Effector CD8-positive, alpha-beta T cell (primary cell): ENCODE data around the gene PRR36.
"Not testable (repeated sequence)": the region's sequence is repeated elsewhere in the genome, so short reads cannot be mapped to it uniquely, and the experiment has no call there.

Experiments
- DNase-seq: peaks from one replicate; lab custom pipeline; 2025; lab: John Stamatoyannopoulos, UW

PRR36 gene

DNA sequence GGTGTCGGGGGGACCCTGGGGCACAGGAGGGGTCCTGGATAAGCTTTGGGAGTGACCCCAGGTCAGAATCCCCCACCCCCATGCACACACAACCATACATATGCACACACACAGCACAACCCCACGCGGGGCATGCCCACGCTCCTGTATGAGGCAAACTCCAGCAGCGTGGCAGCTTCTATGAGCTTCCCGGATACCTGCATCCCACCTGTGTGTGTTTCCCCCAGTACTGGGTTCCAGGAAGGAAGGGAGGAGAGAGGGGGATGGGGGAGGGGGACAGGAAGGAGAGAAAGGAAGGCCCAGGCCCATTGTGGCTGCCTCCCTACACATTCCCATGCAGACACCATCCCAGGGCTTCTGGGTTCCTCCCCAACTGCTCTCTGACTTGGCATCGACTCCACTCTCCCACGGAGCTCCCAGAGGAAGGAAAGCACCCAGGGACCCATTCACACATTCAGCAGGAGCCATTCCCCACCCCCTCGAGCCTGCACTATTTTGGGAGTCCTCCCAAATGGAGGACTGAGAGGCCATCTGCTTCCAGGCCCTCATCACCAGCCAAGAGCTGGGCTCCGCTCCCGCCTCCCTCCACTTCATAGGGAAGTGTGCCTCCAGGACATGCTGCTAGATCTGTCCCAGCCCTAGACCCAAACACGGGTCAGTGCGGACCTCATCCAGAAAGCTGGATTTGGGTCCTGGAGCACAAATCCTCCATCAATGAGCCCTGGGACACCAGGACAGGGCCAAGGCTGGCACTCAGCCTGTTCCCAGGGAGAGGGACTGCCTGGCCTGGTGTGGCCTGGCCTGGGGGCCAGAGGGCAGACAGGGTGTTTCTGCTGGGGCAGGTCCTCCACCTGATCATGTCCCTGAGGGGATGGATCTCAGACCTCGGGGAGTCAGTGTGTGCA, 13.2 kb downstream of the PRR36 start:
- DNase-seq: no peak

DNA sequence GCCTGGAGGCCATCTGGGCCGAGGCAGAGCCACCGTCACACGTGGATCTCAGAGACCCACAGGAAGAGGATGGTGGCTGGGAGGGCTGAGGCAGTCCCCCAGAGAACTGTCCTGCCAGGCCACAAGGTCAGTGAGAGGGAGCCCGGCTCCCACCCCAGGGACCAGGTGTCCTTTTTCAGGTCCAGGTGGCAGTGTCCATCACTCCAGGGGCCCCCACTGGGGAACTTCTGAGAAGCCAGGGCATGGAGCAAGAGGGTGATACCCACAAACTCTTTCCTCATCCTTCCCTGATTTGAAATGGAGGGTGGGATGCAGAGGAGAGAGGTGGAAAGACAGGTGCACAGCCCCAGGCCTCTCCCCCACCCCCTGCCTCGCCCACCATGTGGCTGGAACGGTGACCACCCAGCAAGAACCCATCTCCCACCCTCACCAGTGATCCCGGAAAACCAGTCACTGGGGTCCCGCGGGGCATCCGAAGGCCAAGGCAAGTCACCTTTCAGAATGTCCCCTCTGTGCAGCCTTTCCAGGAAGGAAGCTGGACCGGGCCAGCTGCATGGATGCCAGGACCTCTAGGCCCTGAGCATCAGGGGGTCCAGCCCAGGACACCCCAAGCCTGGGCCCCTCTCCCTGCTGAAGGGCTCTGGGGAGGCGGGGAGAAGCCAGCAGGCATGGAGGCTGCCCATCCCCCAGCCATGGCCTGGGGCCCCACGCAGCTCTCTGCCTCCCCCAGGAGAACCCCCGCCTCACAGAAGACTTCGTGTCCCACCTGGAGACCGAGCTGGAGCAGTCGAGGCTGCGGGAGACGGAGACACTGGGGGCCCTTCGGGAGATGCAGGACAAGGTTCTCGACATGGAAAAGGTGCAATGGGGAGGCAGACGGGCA, 14.1 kb downstream of the PRR36 start:
- no peak for DNase-seq

DNA sequence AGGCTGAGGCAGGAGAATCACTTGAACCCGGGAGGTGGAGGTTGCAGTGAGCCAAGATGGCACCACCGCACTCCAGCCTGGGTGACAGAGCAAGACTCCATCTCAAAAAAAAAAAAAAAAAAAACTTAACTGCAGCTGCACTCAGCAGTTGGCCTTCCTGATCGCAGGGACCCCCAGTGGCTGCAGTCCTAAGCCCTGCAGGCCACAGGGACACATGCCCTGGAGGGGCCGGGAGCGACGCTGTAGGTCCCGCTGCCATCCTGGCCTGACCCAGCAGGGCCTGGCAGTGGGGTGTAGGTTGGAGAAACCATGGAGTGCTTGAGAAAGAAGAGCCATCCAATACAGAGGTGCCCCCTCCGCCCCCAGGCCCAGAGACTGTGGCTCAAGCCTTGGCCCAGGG, 15.1 kb downstream of the PRR36 start:
- DNase-seq: not testable (repeated sequence)

DNA sequence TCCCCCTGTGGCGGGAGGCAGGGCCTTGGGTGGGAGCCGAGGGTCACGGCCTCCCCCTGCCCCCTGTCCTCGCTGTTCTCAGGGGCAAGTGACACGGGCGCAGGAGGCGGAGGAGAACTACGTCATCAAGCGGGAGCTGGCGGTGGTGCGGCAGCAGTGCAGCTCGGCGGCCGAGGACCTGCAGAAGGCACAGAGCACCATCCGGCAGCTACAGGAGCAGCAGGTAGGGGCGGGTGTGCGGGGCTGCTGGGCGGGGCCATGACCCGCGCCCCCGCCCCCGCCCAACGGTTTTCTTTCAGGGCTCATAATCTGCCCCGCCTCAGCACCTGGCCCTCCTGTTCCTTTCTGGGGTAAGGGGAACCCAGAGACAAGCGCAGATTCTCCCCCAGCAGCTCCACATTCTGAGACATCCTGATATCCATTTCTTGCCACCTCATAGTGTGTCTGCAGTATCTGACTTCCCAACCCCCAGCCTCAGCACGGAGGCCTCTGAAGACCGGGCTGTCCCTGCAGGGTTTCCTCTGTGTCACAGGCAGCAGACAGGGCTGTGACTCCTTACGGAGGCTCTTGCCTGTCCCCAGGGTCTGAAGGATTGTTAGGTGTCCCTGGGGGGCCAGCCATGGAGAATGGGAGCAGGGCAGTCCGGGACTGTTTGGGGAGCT, 15.9 kb downstream of the PRR36 start:
- DNase-seq: no peak

DNA sequence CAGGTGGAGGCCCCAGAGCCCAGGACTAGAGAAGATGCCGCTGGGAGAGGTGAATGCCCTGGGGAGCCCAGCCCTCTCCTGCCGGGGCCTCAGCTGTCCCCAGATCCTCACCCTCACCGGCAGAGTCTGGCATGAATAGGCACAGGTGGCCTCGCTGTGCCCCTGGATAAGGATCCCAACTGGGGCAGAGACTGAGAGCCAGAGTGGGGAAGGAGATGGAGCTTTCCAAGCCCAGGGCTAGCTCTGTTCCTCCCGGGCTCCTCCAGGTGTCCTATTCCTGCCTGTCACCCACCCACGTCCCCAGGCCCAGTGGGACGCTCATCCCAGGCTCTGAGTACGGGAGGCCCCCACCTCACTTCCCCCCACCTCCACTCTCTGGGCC, 16.5 kb downstream of the PRR36 start:
- no peak for DNase-seq

DNA sequence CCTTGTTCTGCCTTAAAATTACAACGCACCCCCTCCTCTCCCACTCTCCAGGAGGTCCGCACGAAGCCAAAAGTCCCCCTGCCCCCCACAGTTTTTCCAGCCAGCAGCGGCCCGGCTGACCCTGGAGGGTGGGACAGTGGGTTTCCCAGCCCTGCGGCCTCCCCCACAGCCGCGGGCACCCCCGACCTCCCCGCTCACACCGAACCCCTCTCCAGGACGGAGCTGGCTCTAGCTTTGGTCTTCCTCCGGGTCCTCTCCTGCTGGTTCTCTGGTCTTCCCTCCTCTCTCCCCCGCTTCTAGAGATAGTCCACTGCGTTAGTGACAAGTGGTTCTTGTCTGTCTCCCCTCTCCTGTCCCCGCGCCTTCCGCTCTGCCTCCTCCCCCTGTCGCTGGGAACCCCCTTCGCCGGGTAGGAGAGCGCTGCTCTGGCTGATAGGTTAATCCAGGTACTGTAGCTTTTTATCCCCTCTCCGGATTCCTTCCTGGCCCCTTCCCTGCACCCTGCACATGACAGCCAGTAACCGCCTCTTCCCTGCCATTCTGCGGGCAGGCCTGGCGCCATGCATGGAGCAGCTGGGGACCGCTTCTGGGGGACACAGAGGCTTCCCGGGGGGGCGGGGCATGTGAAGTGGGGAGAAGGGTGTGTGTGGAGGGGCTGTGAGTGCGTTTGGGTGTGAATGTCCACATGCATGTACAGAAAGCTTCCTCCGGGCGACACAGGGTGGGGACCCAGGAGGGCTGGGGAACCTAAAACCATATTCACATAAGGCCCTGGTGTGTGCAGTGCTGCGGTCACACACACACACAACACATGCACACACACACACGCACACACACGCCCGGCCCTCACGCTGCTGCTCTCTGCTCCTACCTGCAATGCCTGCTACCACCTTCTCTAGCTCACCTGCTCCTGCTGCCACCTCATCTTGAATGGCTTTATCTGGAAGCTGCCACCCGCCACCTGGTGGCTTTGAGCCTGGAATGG, 17.2 kb downstream of the PRR36 start:
- no peak for DNase-seq

DNA sequence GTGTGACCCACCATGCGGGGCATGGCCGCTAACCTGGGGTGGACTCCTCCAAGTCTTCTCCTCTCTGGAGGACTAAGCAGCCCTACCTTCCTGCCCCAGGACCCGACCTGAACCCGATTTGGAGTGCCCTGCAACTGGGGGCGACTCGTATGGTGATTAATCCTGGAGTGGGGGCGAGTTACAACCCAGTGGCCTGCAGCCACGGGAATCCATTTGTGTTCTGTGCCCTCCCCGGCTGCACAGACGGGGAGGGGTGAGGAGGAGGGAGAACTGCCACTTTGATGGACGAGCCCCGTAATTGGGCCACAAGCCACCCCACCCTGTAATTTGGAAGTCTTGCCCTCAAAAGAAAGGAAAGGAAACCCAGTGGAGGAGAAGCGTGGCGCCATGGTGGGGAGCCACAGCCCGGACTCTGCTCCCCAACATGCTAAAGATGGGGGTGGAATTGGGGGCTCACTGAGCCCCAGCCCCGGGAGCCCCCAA, 18.0 kb downstream of the PRR36 start:
- DNase-seq: no peak

DNA sequence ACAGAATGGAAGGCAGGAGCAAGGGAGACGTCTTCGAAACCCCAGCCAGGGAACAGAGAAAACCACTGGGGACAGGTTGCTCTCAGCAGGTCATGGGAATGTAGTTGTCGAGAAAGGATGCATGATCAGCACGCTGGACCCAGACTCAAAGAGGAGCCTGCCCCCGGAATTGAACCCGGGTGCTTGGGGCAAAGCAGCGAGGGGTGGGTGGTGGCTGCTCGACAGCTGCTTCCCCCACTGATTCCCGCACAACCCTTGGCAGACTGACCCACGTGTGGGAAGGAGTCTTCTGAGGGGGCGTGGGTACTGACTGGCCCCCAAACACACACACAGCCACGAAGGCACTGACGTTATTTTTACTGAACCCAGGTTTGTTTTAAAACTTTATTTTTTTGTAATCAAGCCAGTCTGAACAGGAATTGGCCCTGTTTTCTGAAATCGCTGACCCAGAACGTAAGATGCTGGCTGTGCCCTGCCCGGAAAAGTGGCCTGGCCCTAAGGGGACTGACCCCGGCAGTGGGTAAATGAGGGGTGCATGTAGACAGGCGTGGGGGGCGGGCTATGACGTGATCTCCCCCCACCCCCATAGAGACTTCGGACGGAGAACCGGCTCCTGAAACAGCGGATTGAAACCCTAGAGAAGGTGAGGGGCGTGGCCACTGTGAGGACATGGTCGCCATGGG, 18.6 kb downstream of the PRR36 start:
- no peak for DNase-seq

DNA sequence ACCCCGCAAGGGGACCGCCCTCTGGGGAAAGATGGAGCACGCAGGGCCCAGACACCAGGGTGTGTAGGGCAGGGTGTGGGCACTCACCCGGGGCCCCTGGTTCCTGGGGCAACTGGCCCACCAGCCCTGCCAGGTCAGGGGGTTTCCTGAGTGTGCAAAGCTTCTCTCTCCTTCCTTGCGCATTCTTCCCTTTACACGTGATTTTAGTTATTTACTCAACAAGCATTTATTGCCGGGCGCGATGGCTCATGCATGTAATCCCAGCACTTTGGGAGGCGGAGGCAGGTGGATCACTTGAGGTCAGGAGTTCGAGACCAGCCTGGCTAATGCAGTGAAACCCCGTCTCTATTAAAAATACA, 20.4 kb downstream of the PRR36 start:
- no peak for DNase-seq

DNA sequence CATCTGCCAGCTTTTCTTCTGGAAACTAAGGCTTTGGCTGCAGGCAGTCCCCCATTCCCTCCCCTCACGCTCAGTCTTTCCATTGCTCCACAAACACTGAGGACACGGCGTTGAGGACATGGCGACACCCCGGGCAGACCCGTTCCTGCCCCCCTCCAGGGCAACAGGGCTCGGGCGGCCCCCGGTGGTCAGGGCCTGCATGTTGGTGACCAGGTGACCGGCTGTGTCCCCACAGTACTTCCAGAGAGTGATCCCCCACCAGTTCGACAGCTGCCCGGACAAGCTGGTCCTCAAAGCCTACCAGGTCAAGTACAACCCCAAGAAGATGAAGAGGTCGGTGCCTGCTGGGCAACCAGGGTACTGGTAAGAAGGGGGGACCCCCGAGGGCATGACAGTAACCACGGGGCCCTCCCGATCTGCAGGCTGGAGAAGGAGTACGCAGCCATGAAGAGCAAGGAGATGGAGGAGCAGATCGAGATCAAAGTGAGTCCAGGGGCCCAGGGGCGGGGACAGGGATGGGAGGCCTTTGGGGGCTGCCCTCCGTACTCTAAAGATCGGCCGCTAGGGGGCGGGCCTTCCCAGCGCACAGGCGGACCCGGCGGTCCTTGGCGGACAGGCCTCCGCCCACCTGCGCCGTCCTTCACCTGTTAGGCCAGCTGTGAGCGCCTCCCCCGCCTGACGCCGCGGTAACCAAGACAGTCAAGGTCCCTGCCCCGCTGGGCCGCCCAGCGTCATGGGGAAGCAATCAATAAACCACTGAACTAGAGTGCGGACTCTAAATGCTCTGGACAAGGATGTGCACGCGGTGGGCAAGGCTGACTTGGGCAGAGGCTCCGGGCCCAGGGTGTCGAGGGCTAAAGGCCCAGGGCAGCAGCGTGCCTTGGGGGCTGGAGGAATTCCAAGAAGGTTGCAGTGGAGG, 21.1 kb downstream of the PRR36 start:
- DNase-seq: peak; percentile 61

DNA sequence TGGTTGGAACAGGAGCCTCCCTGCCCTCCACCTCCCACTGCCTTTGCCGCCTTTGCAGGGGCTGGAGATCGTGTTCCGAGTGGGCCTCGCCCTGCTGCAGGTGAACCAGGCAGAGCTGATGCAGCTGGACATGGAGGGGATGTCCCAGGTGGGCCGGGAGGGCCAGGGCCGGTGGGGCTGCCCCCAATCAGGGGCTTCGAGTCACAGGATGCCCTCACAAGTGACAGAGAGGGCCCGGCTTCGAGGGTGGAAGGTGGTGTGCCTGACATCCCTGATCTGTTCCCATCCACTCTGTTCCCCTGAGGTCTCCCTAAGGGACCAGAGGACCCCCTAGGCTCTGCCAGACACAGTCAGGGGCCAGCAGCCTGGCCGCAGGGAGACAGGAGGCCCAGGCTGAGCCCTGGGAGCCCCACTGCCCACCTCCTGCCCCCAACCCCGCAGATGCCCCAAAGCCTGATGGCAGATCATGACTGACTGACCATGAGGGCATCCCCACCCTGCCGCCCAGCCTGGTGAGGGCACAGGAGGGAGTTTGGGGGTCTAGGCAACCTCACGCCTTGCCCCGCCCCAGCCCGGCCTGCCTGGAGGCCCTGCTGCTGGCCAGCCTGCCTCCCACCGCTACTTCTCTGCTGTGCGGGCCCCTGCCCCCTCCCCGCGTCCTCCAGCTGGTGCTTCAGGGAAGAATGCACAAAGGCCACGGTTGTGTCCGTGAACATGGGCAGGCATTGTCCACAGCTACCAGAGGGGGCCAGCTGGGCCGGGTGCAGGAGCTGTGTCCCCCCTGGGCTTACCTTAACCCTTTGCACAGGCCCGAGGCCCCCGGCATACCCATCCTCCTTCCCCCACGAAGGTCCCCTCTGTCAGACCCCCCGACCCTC, 22.3 kb downstream of the PRR36 start:
- DNase-seq: no peak

DNA sequence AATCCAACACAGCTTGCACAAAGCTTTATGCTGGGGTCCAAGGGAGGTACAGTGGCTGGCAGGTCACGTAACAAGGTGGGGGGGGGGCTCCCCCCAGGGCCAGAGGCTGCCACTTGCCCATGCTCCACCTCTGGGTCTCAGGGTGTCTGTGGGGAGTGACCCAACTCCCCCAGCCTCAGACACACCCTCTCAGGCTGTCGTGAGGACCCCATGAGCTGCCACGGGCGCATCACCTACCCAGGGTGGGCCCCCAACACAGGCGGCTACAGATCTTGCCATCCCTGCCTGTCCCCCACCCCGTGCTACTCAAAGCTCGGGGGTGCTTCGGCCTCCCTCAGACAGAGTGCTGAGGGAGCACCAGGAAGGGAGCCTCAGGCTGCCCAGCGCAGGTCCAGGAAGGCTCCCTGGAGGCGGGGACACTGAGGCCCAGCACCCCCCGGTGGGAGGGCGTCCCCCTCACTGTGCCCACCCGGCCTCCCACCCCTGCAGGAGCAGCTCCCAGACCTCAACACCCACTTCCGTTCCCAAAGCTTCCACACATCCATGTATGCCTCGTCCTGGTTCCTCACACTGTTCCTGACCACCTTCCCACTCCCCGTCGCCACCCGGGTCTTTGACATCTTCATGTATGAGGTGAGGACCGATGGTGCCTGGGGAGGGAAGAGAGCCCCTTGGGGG, 23.1 kb downstream of the PRR36 start:
- no peak for DNase-seq

DNA sequence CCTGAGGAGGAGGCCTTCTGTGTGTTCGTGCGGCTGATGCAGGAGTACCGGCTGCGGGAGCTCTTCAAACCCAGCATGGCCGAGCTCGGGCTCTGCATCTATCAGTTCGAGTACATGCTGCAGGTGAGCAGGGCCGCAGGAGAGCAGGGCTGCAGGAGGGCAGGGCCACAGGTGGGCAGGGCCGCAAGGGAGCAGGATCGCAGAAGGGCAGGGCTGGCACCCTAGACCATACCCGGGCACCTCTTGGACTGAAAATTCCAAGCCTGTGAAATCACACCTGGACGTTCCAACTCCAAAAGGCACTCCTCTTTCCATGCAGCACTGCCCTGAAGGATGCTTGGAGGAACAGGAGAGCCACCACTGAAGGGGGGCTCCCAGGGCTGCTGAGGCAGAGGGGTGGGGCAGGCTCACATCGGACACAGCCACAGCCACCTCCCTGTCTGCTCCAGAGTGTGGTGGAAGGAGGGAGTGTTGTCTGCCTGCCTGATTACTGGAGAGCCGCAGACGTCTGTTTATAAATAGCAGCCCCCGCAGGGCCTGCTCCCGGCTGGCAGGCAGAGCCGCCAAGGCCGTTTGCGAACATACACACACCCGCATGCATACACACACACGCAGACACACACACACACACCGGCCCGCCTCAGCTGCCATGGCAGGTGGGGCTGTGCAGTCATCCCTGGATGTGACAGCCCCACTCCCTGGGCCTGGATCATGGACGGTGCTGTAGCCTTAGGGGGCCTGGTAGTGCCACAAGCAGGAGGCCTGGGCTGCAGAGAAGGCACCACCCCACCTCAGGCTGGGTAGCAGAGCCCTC, 24.0 kb downstream of the PRR36 start:
- no peak for DNase-seq

DNA sequence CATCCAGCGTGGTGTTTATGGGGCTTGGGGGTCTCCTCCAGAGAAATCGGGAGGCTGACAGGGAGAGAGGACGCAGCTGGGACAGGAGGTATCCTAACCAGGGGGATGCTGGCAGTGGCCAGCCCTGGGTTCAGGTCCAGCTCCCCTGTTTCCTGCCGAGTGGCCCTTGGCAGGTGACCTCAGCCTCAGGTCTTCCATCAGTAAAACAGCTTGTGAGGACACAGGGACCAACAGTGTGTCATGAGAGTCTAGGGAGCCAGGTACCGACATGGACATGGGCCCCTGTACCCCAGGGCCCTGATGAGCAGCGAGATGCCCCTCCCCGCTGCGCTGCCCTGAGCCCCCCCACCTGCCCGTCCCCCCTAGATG, 24.6 kb downstream of the PRR36 start:
- DNase-seq: no peak

DNA sequence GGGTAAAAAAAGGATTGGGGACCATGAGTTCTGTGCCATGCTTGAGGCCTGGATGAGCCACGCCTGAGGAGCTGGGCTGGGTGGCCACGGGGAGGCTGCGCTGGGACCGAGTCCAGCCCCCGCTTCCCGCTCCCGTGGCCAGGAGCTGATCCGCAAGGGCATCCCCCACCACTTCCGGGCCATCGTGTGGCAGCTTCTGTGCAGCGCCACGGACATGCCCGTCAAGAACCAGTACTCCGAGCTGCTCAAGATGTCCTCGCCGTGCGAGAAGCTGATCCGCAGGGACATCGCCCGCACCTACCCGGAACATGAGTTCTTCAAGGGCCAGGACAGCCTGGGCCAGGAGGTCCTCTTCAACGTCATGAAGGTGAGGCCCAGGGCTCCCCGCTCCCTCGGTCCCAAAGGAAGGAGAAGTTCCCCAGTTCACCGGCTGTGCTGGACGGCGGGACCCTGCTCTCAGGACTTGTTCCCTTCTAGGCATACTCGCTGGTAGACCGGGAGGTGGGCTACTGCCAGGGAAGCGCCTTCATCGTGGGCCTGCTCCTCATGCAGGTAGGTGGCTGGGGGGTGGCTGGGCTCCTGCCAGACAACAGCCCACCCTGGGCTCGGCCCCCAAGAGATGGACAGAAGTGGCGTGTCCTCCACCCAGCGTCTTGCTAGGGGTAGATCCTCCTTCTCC, 25.3 kb downstream of the PRR36 start:
- DNase-seq: no peak

DNA sequence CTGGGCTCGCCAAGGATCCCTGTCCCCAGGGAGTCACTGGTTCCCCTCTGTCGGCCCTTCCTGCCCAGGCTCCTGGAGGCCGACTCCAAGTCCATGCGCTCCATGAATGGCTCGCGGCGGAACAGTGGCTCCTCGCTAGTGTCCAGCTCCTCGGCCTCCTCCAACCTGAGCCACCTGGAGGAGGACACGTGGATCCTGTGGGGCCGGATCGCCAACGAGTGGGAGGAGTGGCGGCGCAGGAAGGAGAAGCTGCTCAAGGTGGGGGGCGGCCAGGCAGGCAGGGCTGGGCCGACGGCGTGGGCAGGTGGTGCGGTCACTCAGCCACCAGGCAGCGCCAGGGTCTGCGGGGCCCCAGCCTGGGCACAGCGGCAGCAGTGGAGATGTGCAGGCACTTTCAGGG, 26.5 kb downstream of the PRR36 start:
- DNase-seq: no peak
